HuH-7 (cell line): ENCODE measurements around the gene EFCAB6.

Source experiments
- DNase-seq: peaks from one replicate; pipeline ENCODE4 v3.0.0; 2011; ENCODE audit warnings: low spot score

EFCAB6 gene

DNA sequence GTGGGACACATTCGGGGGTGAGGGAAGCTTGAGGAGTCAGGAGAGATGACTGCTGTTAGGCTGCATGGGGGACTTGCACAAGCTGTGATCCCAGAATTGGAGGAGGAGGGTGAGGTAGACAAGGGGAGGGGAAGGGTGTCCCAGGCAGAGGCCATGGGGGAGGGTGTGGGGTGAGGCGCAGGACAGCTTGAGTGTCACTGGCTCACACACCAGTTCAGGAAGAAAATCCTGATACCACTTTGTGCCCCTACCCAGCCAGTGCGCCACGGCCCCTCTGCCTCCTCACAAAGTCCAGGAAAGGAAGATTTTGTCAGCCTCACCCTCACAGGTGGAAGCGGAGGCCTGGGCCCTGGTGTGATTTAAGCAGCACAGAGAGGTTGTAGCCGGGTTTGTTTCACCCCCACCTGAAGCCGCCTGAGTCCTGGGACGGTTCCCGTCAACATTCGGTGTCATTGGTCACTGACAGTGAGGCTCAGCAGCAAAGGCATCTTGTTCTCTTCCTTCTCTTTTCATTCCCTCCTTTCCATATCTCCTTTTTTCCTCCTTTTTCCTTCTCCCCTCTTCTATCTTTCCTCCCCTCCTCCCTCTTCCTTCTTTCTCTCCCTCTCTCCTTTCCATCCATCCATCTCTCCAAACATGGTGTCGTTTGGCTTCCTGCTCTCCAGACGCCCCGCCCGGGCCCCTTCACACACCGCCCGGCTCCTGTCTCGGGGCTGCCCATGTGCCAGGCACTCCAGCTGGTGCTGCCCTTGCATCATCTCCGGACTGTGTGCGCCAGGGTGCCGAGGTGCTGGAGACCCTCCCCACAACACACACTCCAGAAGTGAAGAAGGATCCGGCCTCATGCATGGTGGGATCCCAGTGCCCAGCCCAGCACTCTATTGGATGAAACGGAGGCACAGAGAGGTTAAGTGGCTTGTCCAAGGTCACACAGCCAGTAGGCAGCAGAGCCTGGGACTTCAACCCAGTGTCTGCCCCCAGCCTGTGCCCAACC is 311.0 kb downstream of the EFCAB6 start:
- no peak for DNase-seq

DNA sequence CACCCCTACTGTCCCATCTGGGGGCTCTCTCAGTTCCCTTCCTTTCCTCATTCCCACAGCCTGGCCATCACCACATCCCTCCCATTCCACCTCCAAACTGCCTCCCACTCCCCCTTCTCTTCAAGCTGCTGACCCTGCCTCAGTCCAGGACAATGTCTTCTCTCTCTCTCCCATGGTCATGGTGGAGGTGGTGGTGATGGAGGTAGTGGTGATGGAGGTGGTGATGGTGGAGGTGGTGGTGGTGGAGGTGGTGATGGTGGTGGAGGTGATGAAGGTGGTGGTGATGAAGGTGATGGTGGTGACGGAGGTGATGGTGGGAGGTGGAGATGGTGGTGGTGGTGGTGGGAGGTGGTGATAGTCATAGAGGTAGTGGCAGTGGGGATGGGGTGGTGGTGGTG is 313.2 kb downstream of the EFCAB6 start:
- DNase-seq = no peak

DNA sequence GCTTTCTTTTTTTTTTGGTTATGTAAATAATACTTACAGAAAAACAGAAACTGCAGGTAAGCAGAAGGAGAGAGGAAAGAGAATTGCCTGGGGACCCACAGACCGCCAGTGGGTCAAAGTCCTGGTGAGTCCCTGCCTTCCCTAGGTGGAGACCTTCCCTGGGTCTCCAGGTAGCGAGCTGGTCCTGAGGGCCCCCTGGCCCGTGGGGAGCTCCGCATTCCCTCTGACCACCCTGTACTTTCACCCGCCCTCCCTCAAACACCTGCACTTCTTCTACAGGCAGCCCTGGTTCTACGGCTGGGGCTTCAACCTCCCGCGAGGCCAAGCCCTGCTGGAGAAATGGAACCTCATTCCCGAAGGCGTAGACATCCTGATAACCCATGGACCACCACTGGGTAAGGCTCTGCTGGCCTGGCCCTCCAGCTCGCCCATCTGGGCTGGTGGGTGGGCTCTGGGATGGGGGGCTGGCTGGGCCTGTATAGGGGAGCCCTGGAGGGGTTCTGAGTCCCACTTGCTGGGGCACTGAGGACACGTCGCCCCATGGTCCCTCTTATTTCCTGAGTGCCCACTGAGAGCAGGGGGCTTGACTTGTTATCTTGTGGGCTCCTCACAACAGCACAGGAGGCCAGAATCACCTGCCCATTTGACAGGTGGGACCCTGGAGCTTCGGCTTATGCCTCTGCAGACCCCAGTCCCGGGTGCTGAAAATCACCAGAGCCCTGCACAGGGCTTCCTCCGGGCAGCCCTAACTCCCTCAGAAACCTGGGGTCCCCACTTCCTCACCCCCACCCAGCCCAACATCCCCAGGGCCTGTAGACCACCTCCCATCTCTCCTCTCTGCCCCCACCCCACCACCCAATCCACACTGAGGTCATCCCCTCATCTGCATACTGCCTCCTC is 313.9 kb downstream of the EFCAB6 start:
- no peak for DNase-seq

DNA sequence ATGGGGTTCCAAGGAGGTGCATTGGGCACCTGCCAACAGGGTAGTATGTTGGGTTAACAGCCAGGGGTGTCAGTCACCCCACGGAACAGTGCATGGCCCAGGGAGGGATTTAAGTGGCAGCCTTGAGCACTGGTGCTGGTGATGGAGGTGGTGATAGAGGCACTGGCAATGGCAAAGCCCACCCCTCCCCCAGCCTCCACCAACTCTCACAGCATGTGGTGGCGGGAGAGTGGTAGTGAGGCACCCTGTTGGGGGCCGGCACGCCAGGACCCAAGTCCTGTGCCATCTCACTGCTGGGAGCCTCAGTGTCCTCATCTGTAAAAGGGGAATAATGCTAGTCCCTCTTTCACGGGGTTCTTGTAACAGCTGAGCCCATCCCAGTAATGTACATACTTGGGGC is 318.8 kb downstream of the EFCAB6 start:
- no peak for DNase-seq

DNA sequence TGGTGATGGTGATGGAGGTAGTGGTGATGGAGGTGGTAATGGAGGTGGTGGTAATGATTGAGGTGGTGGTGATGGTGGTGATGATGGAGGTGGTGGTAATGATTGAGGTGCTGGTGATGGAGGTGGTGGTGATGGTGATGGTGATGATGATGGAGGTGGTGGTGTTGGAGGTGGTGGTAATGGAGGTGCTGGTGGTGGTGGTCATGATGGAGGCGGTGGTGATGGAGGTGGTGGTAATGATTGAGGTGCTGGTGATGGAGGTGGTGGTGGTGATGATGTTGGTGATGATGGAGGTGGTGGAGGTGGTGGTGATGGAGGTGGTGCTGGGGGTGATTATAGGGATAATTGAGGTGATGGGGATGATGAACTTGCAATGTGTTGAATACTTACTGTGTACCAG is 320.4 kb downstream of the EFCAB6 start:
- no peak for DNase-seq

DNA sequence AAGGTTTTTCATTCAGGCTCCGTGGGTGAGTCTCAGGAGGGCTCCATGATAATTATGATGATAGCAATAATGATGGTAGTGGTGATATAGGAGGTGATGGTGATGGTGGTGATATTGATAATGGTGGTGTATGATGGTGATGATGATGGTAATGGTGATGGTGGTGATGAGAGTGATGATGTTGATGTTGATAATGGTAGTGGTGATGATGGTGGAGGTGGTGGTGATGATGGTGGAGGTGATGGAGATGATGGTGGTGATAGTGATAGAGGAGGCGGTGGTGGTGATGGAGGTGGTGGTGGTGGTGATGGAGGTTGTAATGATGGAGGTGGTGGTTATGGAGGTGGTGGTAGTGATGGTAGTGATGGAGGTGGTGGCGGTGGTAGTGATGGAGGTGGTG is 320.9 kb downstream of the EFCAB6 start:
- no peak for DNase-seq

DNA sequence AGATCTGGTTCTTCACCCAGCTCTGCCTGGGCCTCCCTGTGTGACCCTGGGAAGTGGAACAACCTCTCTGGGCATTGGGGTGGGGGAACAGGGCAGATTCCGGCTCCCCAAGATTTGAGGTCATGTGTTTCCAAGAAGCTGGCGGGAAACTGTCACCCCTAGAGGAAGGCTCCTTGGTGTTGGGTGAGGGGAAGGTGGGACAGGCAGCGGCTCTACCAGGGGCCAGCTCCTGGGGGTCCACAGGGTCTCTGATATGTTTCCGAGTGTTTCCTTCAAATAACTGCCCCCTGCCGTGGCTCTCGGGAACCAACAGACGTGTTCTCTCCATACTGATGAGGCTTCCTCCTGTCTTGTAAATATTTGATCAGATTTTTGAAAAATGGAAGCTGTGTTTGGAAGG is 321.8 kb downstream of the EFCAB6 start:
- DNase-seq = no peak

DNA sequence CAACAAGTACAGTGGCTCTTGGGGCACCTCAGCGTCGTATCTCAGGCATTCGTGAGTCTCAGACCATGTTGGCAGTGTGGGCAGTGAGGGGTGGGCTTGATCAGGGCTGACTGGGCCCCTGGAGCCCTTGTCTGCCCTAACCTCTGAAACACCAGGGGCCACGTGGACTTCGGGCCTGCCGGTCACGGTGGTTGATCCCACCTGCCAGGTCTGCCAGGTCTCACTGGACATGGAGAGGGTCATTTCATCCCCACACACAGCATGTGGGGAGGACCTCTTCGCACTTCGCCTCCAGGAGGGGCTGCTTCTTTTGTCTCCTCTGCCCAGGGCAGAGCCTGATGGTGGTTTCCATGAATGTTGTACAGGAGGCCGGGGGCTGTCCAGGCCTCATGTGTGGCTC is 323.2 kb downstream of the EFCAB6 start:
- DNase-seq = no peak

DNA sequence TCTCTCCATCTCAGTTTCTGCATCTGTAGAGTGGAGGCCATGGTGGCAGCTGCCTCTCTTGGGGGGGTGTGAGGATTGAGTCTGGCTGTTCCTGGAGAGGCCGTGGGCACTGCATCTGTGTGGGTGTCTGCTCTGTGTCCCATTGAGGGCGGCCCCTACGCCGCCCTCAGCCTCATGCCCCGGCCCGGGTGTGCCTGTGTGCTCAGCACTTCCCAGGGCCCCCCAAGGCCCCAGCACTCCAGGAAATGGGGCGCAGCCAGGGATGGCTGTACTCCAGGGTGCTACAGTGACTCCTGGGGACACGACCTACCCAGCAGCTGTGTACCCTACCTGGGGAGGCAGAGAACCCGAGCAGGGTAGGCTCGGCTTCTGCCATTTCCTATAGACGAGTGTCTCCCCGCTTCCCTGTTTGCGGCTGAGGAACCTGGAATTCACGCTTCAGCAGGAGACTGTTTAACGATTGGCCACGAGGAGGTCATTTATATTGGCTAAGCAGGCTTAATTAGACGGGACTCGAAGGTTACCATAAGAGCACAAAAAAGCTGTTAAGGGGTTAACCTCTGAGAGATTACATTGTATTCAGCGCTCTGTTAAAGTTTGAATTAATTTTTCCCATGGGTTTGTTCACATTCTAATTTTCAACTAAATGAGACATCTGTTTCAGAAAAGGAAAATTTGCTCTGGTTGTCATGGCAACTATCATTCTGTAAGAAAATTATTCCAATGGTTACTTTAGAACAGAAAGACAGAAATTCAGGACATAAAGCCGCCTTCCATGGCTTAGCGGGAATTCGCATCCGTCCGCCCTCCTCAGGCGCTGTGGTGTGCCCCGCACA is 323.9 kb downstream of the EFCAB6 start:
- no peak for DNase-seq

DNA sequence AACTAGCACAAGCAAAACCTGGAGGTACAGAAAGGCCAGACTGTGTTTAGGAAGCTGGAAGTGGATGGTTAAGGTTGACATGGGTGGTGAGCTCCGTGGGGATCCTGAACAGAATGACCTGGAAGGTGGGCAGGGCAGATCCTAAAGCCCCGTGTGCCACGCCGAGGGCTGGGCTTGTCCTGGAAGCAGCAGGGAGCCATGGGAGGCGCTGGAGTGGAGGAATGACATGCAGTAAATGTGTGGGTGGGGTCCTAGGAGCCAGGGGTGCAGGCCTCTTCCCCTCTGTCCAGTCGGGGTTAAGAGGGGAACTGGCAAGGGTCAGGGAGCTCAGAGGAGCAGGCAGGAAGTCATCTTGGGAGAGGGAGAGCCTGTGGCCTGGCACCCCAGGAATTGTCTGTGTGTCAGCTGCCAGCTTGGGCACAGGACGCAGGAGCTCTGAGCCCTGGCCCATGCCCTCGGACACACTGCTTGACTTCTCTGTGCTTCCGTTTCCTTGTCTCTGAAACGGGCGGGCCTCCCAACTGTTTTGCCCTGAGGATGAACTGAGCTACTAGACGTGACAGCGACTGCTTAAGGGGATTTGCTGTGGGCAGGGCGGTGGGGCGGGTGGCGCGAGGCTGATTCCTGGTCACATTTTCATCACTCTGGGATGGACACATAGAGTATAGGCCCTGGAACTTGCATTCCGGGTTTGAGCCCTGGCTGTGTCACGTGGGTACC is 324.6 kb downstream of the EFCAB6 start:
- no peak for DNase-seq

DNA sequence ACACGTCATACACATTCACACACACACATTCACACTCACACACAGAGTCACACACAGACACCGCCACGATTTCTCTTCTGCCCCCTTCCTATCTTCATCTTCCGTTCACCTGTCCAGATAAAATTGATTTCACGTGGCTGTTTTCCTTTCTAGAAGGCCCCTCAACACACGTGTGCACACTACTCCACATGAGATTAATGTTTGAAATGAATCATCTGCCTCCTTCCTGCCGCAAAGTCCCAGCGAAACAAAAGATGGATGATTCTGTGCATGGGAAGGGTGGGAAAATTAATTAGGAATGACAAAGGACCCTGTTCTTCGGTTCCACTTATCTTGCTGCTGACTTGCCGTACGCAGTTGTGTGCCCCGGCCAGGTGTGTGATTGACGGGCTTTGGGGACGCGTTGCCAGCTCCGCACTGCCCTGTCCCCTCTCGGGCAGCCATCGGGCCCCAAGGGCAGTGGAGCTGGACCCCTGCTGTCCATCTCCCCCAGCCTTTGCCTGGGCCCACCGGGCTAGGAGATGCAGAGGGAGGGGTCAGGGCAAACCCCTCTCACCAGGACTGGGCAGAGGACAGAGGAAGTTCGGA is 326.5 kb downstream of the EFCAB6 start:
- DNase-seq = no peak

DNA sequence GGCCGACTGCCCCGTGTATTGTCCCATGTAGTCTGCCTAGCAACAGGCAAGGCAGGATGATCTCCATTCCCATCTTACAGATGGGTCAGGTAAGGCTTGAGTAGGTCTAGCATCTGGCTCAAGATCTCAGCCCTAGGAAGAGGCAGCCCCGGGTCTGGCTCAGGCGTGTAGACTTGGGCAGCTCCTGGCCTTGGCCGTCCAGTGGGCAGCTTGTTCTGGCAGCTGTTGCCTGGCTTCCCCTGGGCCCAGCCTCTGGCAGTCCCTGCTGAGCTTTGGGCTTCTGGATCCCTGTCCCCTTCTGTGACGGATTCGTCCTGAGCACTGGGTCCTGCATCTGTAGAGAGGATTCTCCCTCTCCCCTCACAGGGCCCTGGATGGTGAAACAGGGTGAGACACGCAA is 327.9 kb downstream of the EFCAB6 start:
- DNase-seq = no peak

DNA sequence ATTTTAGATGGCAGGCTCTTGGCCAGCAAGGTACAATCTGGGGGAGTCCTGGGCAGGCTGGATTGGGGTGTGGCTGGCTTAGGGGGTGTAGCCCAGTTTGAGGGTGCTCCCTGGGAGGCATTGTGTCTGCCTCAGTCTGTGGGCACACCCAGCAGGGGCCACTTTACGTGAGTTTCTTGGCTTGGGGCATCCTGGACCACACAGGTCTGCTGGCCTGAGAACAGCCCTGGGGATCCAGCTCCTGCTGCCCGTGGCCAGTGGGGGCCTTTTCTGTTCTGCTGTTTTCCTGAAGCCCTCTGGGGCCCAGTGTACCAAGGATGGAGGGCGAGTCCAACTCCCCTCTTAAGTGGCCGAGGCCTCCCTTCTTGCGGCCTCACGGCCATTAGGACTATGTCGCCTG is 328.4 kb downstream of the EFCAB6 start:
- DNase-seq = no peak

DNA sequence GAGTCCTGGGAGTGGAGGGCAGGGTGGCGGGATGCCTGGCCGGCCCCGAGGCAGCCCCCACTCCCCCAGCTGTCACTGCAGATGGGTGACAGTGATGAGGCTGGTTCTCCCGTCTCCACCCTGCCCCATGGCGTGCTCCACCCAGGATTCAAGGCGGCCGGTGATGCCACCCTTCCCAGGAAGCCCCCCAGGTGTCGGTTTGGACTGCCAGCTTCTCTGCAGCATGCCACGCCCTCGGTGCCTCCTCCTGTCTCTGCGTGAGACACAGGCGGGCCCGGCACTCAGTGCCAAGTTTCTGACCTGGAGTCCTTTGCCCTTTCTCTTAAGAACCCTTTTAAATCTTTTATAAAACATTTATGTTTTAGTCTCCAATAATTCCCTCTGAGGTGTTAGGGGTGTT is 328.8 kb downstream of the EFCAB6 start:
- DNase-seq = no peak

DNA sequence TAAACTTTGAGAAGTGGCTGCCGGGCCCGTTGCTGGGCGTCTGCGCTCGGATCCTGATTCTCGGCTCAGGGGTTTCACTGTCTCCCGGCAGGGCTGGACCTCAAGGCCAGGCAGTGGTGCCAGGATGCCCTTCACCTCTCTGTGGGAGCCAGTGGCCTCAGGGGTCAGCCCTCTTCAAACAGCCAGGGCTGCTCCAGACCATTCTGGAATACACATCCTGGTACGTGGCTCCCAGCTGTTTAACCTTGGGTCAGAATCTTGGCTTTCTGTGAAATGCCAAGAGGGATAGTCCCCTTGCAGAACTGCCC is 329.8 kb downstream of the EFCAB6 start:
- no peak for DNase-seq

DNA sequence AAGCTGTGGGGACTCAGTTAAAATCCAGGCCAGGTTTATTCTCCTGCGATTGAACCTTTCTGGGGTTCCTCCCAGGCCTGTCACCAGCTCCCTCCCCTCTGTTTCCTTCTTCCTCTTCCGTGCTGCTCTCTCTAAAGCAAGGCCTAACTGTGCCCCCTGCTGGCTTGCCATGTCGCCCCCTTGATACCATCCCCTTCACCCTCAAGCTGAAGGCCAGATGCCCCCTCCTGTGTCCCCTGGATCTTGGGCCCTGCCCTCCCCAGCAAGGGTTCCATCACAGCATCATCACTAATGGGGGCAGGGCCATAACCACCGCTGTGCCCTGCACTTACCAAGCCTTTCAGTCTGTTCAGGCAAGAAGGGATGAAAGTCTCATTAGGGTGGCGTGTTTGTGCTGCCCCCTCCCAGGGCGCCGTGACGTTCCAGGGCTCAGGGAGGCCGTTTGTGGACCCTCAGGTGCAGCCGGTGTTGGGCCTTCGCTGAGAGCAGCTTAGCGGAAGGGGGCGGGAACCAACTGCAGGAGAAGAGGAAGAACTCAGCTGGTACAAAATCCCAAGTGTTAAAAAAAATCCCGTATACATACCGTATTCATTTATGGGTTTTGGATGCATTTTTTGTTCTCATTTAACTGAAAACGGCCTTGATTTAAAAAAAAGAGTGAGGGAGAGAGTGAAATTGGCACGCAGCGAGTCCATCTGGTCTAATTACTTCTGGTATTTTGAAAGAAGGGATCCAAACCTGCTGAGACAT is 330.4 kb downstream of the EFCAB6 start:
- DNase-seq = peak; percentile 46

DNA sequence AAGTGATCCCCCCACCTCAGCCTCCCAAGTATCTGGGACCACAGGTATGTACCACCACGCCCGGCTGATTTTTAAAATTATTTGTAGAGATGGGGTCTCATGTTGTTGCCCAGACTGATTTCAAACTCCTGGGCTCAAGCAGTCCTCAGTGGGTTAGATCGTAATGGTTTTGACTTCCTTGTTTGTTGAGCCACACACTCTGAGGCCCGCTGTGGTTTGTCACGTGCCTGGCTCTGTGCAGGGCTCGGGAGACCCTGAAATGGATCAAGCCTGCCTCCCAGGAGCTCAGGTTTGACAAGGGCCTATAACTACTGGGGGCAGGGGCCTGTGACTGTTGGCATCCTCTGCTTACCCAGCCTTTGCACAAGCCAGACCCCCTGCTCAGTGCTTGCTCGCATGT is 332.1 kb downstream of the EFCAB6 start:
- no peak for DNase-seq

DNA sequence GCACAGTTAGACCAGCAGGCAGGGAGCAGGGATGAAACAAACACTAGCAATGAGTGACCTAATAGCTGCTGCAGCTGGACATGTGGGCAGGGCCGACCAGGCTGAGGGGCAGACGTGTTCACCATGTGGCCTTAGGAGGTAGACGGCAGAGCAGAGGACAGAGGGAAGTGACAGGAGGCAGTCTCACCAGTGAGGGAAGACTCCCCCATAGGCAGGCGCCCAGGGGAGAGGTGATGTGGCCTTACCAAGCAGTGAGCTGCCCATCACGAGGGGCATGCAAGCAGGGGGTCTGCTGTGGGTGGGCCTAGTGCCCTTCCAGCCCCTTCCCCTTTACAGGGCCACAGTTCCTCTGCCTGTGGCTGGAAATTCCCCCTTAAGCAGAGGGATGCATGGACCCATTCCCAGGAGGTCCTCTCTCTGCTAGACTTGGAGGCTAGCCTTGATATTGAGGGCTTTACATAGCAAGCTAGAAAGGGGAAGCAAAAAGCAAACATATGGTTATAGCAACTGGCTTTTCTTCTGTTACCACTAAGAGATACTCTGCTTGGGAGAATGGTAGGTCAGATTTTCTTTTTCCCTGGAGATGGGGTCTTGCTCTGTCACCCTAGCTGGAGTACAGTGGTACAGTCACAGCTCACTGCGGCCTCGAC is 332.7 kb downstream of the EFCAB6 start:
- no peak for DNase-seq
